ENCODE data around the gene TFDP1. TPM values are rescaled to one million over a fixed set of nuclear protein-coding genes. Genes with fewer than 3 reads are reported as not detected.

Gene TFDP1
- polyA plus RNA-seq, 4 donors = 24.3 to 64.9 (median 51.2) TPM

- Histone ChIP-seq H3K4me3 (ENCODE audit: low read depth in 1 of 3, low read length in 3 of 3) (no peak overlapping the region), H3K9me3 (ENCODE audit: control insufficient read depth in 2 of 2, insufficient read depth in 1 of 2, low read depth in 1 of 2, low read length in 1 of 2) (no peaks in the 10 kb centered on the region), H3K27me3 (ENCODE audit: control insufficient read depth in 3 of 3, insufficient read depth in 3 of 3, low read length in 3 of 3) (no peaks in the 10 kb centered on the region), H3K36me3 (ENCODE audit: control insufficient read depth in 3 of 3, insufficient read depth in 2 of 3, low read depth in 1 of 3, low read length in 3 of 3) (no peaks in the 10 kb centered on the region), H3K4me1 (ENCODE audit: control insufficient read depth in 3 of 3, insufficient read depth in 2 of 3, low read depth in 1 of 3, low read length in 2 of 3) (peaks cover 0 to 6% (median 0%) of the 10 kb centered on the region in 3 donors), H3K27ac (ENCODE audit: low read depth in 1 of 3, low read length in 2 of 3) (no peak overlapping the region)
- 89 to 92% (median 89%) methylated on average over 22 to 25 of the region's 25 CpGs for WGBS, 3 donors
- DNase-seq (no peak), FAIRE-seq (no peak)
These were observed 71.5 kb downstream of the TFDP1 start for GRCh38 chr13:113656003-113656588.

- Histone ChIP-seq H3K9me3 (ENCODE audit: control insufficient read depth in 2 of 2, insufficient read depth in 1 of 2, low read depth in 1 of 2, low read length in 1 of 2) (no peaks in the 10 kb centered on the region), H3K4me3 (ENCODE audit: low read depth in 1 of 3, low read length in 3 of 3) (no peak overlapping the region), H3K27ac (ENCODE audit: low read depth in 1 of 3, low read length in 2 of 3) (no peak overlapping the region), H3K4me1 (ENCODE audit: control insufficient read depth in 3 of 3, insufficient read depth in 2 of 3, low read depth in 1 of 3, low read length in 2 of 3) (peaks cover 0 to 6% (median 0%) of the 10 kb centered on the region in 3 donors), H3K27me3 (ENCODE audit: control insufficient read depth in 3 of 3, insufficient read depth in 3 of 3, low read length in 3 of 3) (no peaks in the 10 kb centered on the region), H3K36me3 (ENCODE audit: control insufficient read depth in 3 of 3, insufficient read depth in 2 of 3, low read depth in 1 of 3, low read length in 3 of 3) (no peaks in the 10 kb centered on the region)
- WGBS, 3 donors = 37 to 69% (median 65%) methylated on average over 42 of the region's 42 CpGs
- DNase-seq (peak in 1 of 2 donors; percentile 29), FAIRE-seq (no peak)
These were observed 72.5 kb downstream of the TFDP1 start for GRCh38 chr13:113656831-113657671.

DNA sequence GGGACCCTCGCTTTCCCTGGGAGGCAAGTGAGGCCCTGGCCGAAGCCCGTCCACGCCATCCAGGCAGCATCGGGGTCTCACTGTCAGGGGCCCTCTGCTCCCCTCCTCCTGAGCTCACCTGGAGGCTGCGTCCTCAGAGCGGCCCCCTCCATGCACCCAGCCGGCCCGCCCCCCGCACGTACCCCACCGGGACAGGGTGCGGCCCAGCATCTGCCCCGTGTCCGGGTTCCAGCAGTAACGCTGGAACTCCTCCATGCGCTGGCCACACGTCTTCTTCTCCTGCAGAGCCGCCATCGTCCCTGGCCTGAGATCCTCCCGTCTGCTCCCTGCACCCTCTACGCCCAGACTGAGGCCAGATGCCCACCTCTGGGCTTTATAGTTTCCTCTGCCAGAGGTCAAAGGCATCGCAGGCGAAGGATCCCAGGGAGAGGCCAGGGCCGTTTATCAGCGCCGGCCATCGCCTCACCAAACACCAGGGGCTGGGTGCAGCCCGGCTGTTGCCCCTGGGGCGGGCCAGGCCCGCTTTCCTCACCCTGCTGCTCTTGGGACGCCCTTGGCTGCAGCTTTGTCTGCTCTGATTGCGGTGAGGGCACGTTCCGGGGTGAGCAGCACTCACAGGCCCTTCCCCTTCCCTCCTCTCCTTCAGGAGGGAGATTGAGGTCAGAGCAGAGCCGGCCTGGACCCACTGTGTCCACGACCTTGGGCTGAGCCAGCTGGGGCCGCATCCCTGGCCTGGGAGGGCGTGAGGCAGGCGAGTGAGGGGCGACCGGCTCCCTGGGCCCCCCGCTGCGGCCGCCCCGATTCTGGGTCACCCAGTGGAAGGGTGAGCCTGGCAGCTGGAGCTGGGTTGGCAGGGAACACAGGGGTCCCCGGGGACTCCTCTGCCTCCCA, 73.5 kb downstream of the TFDP1 start, which contains the start of gene ATP4B:
Gene ATP4B (minus strand): TSS at position 348 of the 891 bp plus-strand sequence. CDS start 54 bp downstream, at position 294.
- no peaks in the 10 kb centered on the region for H3K27me3 ChIP-seq (ENCODE audit: control insufficient read depth in 3 of 3, insufficient read depth in 3 of 3, low read length in 3 of 3)
- 45 to 77% (median 65%) methylated on average over 41 to 47 of the region's 47 CpGs for WGBS, 3 donors
- no peaks in the 10 kb centered on the region for H3K9me3 ChIP-seq (ENCODE audit: control insufficient read depth in 2 of 2, insufficient read depth in 1 of 2, low read depth in 1 of 2, low read length in 1 of 2)
- FAIRE-seq (no peak), DNase-seq (peak in 1 of 2 donors; percentile 14)
- H3K36me3 ChIP-seq (ENCODE audit: control insufficient read depth in 3 of 3, insufficient read depth in 2 of 3, low read depth in 1 of 3, low read length in 3 of 3) = no peaks in the 10 kb centered on the region
- H3K4me3 ChIP-seq (ENCODE audit: low read depth in 1 of 3, low read length in 3 of 3) = no peak within 1 kb of the TSS
- peaks cover 0 to 6% (median 0%) of the 10 kb centered on the region in 3 donors for H3K4me1 ChIP-seq (ENCODE audit: control insufficient read depth in 3 of 3, insufficient read depth in 2 of 3, low read depth in 1 of 3, low read length in 2 of 3)
- H3K27ac ChIP-seq (ENCODE audit: low read depth in 1 of 3, low read length in 2 of 3) = no peak within 1 kb of the TSS

DNA sequence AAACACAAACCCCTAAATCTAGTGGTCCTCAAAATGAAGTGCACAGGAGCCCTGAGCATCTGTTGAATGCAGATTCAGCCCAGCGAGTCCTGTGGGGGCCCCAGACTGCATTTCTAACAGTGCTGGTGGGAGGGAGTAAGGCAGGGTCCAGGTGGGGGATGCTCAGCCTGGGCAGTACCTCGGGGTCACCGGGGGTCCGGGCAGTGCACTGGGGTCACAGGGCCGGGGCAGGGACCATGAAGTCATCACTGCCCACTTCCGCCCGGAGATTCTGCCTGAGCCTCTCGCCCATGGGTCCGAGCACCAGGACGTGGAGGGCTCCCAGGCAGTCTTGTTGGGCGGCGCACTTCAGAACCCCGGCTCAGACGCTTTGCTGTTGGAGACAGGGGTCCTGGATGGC, 74.3 kb downstream of the TFDP1 start:
- WGBS, 3 donors = 71 to 83% (median 78%) methylated on average over 13 to 14 of the region's 14 CpGs
- no peaks in the 10 kb centered on the region for H3K27me3 ChIP-seq (ENCODE audit: control insufficient read depth in 3 of 3, insufficient read depth in 3 of 3, low read length in 3 of 3)
- no peak overlapping the region for H3K4me3 ChIP-seq (ENCODE audit: low read depth in 1 of 3, low read length in 3 of 3)
- no peak overlapping the region for H3K27ac ChIP-seq (ENCODE audit: low read depth in 1 of 3, low read length in 2 of 3)
- no peaks in the 10 kb centered on the region for H3K9me3 ChIP-seq (ENCODE audit: control insufficient read depth in 2 of 2, insufficient read depth in 1 of 2, low read depth in 1 of 2, low read length in 1 of 2)
- H3K4me1 ChIP-seq (ENCODE audit: control insufficient read depth in 3 of 3, insufficient read depth in 2 of 3, low read depth in 1 of 3, low read length in 2 of 3) = peaks cover 0 to 6% (median 0%) of the 10 kb centered on the region in 3 donors
- DNase-seq (no peak), FAIRE-seq (no peak)
- H3K36me3 ChIP-seq (ENCODE audit: control insufficient read depth in 3 of 3, insufficient read depth in 2 of 3, low read depth in 1 of 3, low read length in 3 of 3) = no peaks in the 10 kb centered on the region

- peaks cover 0 to 6% (median 0%) of the 10 kb centered on the region in 3 donors for H3K4me1 ChIP-seq (ENCODE audit: control insufficient read depth in 3 of 3, insufficient read depth in 2 of 3, low read depth in 1 of 3, low read length in 2 of 3)
- no peaks in the 10 kb centered on the region for H3K36me3 ChIP-seq (ENCODE audit: control insufficient read depth in 3 of 3, insufficient read depth in 2 of 3, low read depth in 1 of 3, low read length in 3 of 3)
- 90 to 93% (median 93%) methylated on average over 8 of the region's 8 CpGs for WGBS, 3 donors
- H3K27ac ChIP-seq (ENCODE audit: low read depth in 1 of 3, low read length in 2 of 3) = no peak overlapping the region
- DNase-seq = no peak
- no peak overlapping the region for H3K4me3 ChIP-seq (ENCODE audit: low read depth in 1 of 3, low read length in 3 of 3)
- no peak for FAIRE-seq
- no peaks in the 10 kb centered on the region for H3K9me3 ChIP-seq (ENCODE audit: control insufficient read depth in 2 of 2, insufficient read depth in 1 of 2, low read depth in 1 of 2, low read length in 1 of 2)
- H3K27me3 ChIP-seq (ENCODE audit: control insufficient read depth in 3 of 3, insufficient read depth in 3 of 3, low read length in 3 of 3) = no peaks in the 10 kb centered on the region
These were observed 74.8 kb downstream of the TFDP1 start for GRCh38 chr13:113659337-113659736.

GRCh38 chr13:113660066-113660465, 75.5 kb downstream of the TFDP1 start:
- Histone ChIP-seq H3K27me3 (ENCODE audit: control insufficient read depth in 3 of 3, insufficient read depth in 3 of 3, low read length in 3 of 3) (no peaks in the 10 kb centered on the region), H3K27ac (ENCODE audit: low read depth in 1 of 3, low read length in 2 of 3) (no peak overlapping the region), H3K36me3 (ENCODE audit: control insufficient read depth in 3 of 3, insufficient read depth in 2 of 3, low read depth in 1 of 3, low read length in 3 of 3) (no peaks in the 10 kb centered on the region), H3K9me3 (ENCODE audit: control insufficient read depth in 2 of 2, insufficient read depth in 1 of 2, low read depth in 1 of 2, low read length in 1 of 2) (no peaks in the 10 kb centered on the region), H3K4me3 (ENCODE audit: low read depth in 1 of 3, low read length in 3 of 3) (no peak overlapping the region), H3K4me1 (ENCODE audit: control insufficient read depth in 3 of 3, insufficient read depth in 2 of 3, low read depth in 1 of 3, low read length in 2 of 3) (peaks cover 0 to 6% (median 0%) of the 10 kb centered on the region in 3 donors)
- FAIRE-seq (no peak), DNase-seq (no peak)
- 83 to 91% (median 88%) methylated on average over 3 of the region's 3 CpGs for WGBS, 3 donors

DNA sequence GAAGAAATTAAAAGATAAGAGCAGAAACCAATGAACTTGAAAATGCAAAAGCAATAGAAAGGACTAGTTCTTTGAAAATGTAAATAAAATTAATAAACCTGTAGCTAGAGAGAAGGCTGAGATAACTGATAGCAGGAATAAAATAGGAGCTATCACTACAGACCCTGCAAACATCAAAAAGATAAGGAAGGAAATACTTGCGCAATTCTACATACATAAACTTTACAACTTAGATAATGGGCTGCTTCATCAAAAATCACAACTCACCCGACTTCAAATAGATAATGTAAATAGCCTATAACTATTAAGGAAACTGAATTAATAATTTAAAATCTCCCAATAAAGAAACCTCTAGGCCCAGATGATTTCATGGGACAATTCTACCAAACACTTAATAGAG, 77.0 kb downstream of the TFDP1 start:
- 31 to 57% (median 41%) methylated on average over 2 of the region's 2 CpGs for WGBS, 3 donors
- no peak for FAIRE-seq
- H3K36me3 ChIP-seq (ENCODE audit: control insufficient read depth in 3 of 3, insufficient read depth in 2 of 3, low read depth in 1 of 3, low read length in 3 of 3) = no peaks in the 10 kb centered on the region

DNA sequence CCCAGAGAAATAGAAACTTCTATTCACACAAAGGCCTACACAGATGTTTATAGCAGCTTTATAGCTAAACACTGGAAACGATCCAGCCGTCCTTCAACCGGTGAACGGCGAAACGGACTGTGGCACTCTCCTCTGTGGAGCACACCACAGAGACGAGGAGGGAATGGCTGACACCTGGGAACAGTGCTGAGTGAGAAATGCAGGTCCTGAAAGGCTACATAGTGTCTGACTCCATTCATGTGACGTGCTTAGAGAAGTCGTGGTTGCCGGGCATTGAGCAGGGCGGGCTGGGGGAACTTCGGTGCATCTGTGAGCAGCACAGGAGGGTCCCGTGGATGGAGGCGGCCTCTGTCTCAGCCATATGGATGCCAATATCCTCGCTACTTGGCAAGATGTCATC, 79.4 kb downstream of the TFDP1 start:
- FAIRE-seq (no peak), DNase-seq (no peak)
- H3K9me3 ChIP-seq (ENCODE audit: control insufficient read depth in 2 of 2, insufficient read depth in 1 of 2, low read depth in 1 of 2, low read length in 1 of 2) = no peaks in the 10 kb centered on the region
- H3K27me3 ChIP-seq (ENCODE audit: control insufficient read depth in 3 of 3, insufficient read depth in 3 of 3, low read length in 3 of 3) = no peaks in the 10 kb centered on the region
- no peak overlapping the region for H3K4me3 ChIP-seq (ENCODE audit: low read depth in 1 of 3, low read length in 3 of 3)
- H3K4me1 ChIP-seq (ENCODE audit: control insufficient read depth in 3 of 3, insufficient read depth in 2 of 3, low read depth in 1 of 3, low read length in 2 of 3) = no peaks in the 10 kb centered on the region
- H3K27ac ChIP-seq (ENCODE audit: low read depth in 1 of 3, low read length in 2 of 3) = no peak overlapping the region
- WGBS, 3 donors = 55 to 67% (median 56%) methylated on average over 15 of the region's 15 CpGs
- H3K36me3 ChIP-seq (ENCODE audit: control insufficient read depth in 3 of 3, insufficient read depth in 2 of 3, low read depth in 1 of 3, low read length in 3 of 3) = no peaks in the 10 kb centered on the region

More for the DNA sequence above, 77.0 kb downstream of the TFDP1 start:
- Histone ChIP-seq H3K4me1 (ENCODE audit: control insufficient read depth in 3 of 3, insufficient read depth in 2 of 3, low read depth in 1 of 3, low read length in 2 of 3) (peaks cover 0 to 6% (median 0%) of the 10 kb centered on the region in 3 donors), H3K27ac (ENCODE audit: low read depth in 1 of 3, low read length in 2 of 3) (no peak overlapping the region), H3K4me3 (ENCODE audit: low read depth in 1 of 3, low read length in 3 of 3) (no peak overlapping the region), H3K9me3 (ENCODE audit: control insufficient read depth in 2 of 2, insufficient read depth in 1 of 2, low read depth in 1 of 2, low read length in 1 of 2) (no peaks in the 10 kb centered on the region), H3K27me3 (ENCODE audit: control insufficient read depth in 3 of 3, insufficient read depth in 3 of 3, low read length in 3 of 3) (no peaks in the 10 kb centered on the region)
- no peak for DNase-seq
